OCI-LY3 (cell line): Measurements from ENCODE around the gene TPRA1.

ENCODE experiments used
- H2AFZ ChIP-seq: fragments of 200-600, 300-600 bp; shearing (Covaris generic); 2 replicates; pipeline ENCODE4 v1.6.0; 2014; ENCODE audit warnings: antibody characterized with exemption, low read depth, low read length
- H3K27ac ChIP-seq: fragments of 200-600, 300-600 bp; sonication (generic); 2 replicates; pipeline ENCODE4 v1.5.1; 2014; ENCODE audit warnings: mild to moderate bottlenecking, low read length, moderate library complexity, mixed read lengths
- H3K27me3 ChIP-seq: fragments of 200-600, 300-600 bp; sonication (generic); 2 replicates; pipeline ENCODE4 v1.6.1; 2014; ENCODE audit warnings: low read depth, low read length, mixed read lengths
- H3K36me3 ChIP-seq: fragments of 200-600, 300-600 bp; sonication (generic); replicated peaks from 2 replicates; pipeline ENCODE3; 2014; ENCODE audit warnings: low read depth, low read length, mixed read lengths
- H3K4me1 ChIP-seq: fragments of 300-600, 200-600 bp; sonication (generic); 2 replicates; pipeline ENCODE4 v1.6.1; 2014; ENCODE audit warnings: low read length, mixed read lengths
- H3K4me2 ChIP-seq: fragments of 200-600, 300-600 bp; sonication (generic); 2 replicates; pipeline ENCODE4 v1.6.1; 2014; ENCODE audit warnings: low read length, mixed read lengths
- H3K4me3 ChIP-seq: fragments of 300-600, 200-600 bp; sonication (generic); 2 replicates; pipeline ENCODE4 v1.5.1; 2014; ENCODE audit warnings: antibody characterized with exemption, mild to moderate bottlenecking, low read length, moderate library complexity
- H3K79me2 ChIP-seq: fragments of 300-600, 200-600 bp; shearing (Covaris generic); 2 replicates; pipeline ENCODE4 v1.6.1; 2014; ENCODE audit warnings: mild to moderate bottlenecking, low read length, mixed read lengths
- H3K9ac ChIP-seq: fragments of 300-600, 200-600 bp; shearing (Covaris generic); 2 replicates; pipeline ENCODE4 v1.6.0; 2014; ENCODE audit warnings: mild to moderate bottlenecking, low read length, moderate library complexity
- H3K9me3 ChIP-seq: fragments of 200-600, 300-600 bp; shearing (Covaris generic); 2 replicates; pipeline ENCODE4 v1.6.1; 2014; ENCODE audit warnings: low read length, mixed read lengths; ENCODE audit not compliant: insufficient read depth
- H4K20me1 ChIP-seq: fragments of 200-600, 300-600 bp; sonication (generic); 2 replicates; pipeline ENCODE4 v1.6.1; 2016; ENCODE audit warnings: low read length, mixed read lengths; ENCODE audit not compliant: insufficient read depth
- EZH2phosphoT487 ChIP-seq: fragments of 200-600 bp; shearing (Covaris generic); IDR thresholded peaks from 2 replicates; pipeline ENCODE4 v1.6.1; 2018; ENCODE audit warnings: antibody characterized with exemption, mixed run types, low read depth
- TF ChIP-seq, protein P1 (sequence below): fragments of 200-600, 300-600 bp; sonication (generic); IDR thresholded peaks from 2 replicates; pipeline ENCODE4 v1.5.1; 2014; ENCODE audit warnings: antibody characterized with exemption, low read length, low read depth

Gene TPRA1

GRCh38 chr3:127578168-127578567 lies 12.4 kb downstream of the TPRA1 start:
- no peaks in the 10 kb centered on the region for H3K9me3 ChIP-seq
- no peak overlapping the region for H3K27ac ChIP-seq
- no peak overlapping the region for H3K4me2 ChIP-seq
- H4K20me1 ChIP-seq, result peaks cover 40% of the 10 kb centered on the region
- TF ChIP-seq, protein P1, sequence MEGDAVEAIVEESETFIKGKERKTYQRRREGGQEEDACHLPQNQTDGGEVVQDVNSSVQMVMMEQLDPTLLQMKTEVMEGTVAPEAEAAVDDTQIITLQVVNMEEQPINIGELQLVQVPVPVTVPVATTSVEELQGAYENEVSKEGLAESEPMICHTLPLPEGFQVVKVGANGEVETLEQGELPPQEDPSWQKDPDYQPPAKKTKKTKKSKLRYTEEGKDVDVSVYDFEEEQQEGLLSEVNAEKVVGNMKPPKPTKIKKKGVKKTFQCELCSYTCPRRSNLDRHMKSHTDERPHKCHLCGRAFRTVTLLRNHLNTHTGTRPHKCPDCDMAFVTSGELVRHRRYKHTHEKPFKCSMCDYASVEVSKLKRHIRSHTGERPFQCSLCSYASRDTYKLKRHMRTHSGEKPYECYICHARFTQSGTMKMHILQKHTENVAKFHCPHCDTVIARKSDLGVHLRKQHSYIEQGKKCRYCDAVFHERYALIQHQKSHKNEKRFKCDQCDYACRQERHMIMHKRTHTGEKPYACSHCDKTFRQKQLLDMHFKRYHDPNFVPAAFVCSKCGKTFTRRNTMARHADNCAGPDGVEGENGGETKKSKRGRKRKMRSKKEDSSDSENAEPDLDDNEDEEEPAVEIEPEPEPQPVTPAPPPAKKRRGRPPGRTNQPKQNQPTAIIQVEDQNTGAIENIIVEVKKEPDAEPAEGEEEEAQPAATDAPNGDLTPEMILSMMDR, result no peak
- TF ChIP-seq EZH2phosphoT487, result no peak
- H3K36me3 ChIP-seq, result peaks cover 27% of the 10 kb centered on the region
- H3K4me1 ChIP-seq, result no peaks in the 10 kb centered on the region; the same call in 1 of the 2 replicates
- H3K4me3 ChIP-seq, result no peak overlapping the region
- H2AFZ ChIP-seq, result no peak overlapping the region
- H3K79me2 ChIP-seq, result peaks cover 6% of the 10 kb centered on the region; the same call in 1 of the 2 replicates
- no peak overlapping the region for H3K9ac ChIP-seq
- no peaks in the 10 kb centered on the region for H3K27me3 ChIP-seq

- H3K4me1 ChIP-seq, result no peaks in the 10 kb centered on the region; the same call in 1 of the 2 replicates
- peaks cover 32% of the 10 kb centered on the region for H3K36me3 ChIP-seq
- no peak overlapping the region for H3K4me3 ChIP-seq
- H2AFZ ChIP-seq, result no peak overlapping the region
- peaks cover 40% of the 10 kb centered on the region for H4K20me1 ChIP-seq
- H3K79me2 ChIP-seq, result peaks cover 6% of the 10 kb centered on the region; the same call in 1 of the 2 replicates
- no peak overlapping the region for H3K4me2 ChIP-seq
- H3K9me3 ChIP-seq, result no peaks in the 10 kb centered on the region
- H3K9ac ChIP-seq, result no peak overlapping the region
- TF ChIP-seq, protein P1, result no peak
- no peak for TF ChIP-seq EZH2phosphoT487
- no peaks in the 10 kb centered on the region for H3K27me3 ChIP-seq
- no peak overlapping the region for H3K27ac ChIP-seq
Observed at GRCh38 chr3:127577448-127577847, 13.1 kb downstream of the TPRA1 start.

DNA sequence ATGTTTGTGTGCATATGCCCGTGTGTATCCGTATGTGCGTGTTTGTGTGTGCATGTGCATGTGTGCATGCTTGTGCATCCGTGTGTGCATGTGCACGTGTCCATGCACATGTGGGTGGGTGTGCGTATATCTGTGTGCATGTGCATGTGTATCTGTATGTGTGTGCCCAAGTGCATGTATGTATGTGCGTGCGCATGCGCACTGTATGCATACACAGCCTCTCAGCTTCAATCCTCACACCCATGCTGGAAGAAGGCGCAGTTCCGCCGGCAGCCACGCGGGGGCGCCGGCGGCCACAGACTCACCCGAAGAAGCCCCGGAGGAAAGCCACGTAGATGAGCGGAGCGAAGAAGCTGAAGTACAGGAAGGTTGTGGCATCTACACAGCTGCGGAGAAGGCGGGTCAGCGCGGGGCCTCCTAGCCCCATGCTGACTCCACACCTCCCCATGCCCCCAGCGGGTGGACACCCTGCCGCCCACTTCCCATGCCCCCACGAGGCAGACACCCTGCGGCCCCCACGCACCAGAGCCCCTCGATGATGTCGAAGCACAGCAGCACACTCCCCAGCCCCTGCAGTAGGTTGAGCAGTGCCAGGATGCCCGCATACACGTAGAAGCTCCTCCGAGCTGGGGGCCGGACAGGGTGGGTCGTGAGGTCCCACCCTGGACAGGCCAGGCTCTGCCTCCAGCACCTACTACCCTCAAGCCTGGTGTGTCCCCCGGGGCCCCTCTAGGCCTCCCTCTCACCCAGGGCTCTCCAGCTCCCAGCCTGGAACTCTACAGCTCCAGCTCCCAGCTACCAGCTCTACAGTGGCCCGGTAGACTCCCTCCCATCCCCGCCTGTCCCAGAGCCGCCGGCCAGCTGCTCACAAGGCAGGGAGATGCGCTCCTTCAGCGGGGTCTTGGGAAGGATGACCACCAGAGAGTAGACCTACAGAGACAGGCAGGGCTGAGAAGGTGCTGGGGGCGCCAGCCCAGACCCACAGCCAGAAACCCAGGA lies 15.4 kb downstream of the TPRA1 start:
- H3K9ac ChIP-seq, result no peak overlapping the region
- H3K36me3 ChIP-seq, result peaks cover 48% of the 10 kb centered on the region

GRCh38 chr3:127573912-127574311 lies 16.6 kb downstream of the TPRA1 start:
- Histone ChIP-seq H3K79me2 (no peaks in the 10 kb centered on the region), H2AFZ (no peak overlapping the region), H3K4me2 (no peak overlapping the region), H3K4me1 (no peaks in the 10 kb centered on the region; the same call in 1 of the 2 replicates), H4K20me1 (peaks cover 16% of the 10 kb centered on the region), H3K27me3 (no peaks in the 10 kb centered on the region), H3K4me3 (no peak overlapping the region), H3K9me3 (no peaks in the 10 kb centered on the region), H3K9ac (no peak overlapping the region), H3K36me3 (peaks cover 42% of the 10 kb centered on the region), H3K27ac (no peak overlapping the region)
- TF ChIP-seq EZH2phosphoT487, result no peak
- TF ChIP-seq, protein P1, result no peak

More for the DNA sequence above, 15.4 kb downstream of the TPRA1 start:
- Histone ChIP-seq H3K79me2 (no peaks in the 10 kb centered on the region), H3K4me1 (no peaks in the 10 kb centered on the region; the same call in 1 of the 2 replicates), H3K9me3 (no peaks in the 10 kb centered on the region), H3K4me3 (no peak overlapping the region), H3K4me2 (peak overlapping the region; percentile 42), H4K20me1 (peaks cover 26% of the 10 kb centered on the region), H3K27ac (no peak overlapping the region), H2AFZ (no peak overlapping the region), H3K27me3 (no peaks in the 10 kb centered on the region)
- no peak for TF ChIP-seq EZH2phosphoT487
- TF ChIP-seq, protein P1, result peak; percentile 94
